Sigmoid colon (tissue), 7 donors: Measurements from ENCODE around the gene EXOC3L4. TPM values are rescaled to one million over a fixed set of nuclear protein-coding genes. Genes with fewer than 3 reads are reported as not detected.

Source experiments
- DNase-seq: peaks from one replicate; pipeline ENCODE4 v3.0.0-alpha.2; 2019
- H3K27ac ChIP-seq, 4 donors: fragments of 200-600 bp; sonication (generic); one replicate each; pipeline ENCODE4 v1.5.1; 2016 to 2019; ENCODE audit warnings: mild to moderate bottlenecking in 1 of 4
- H3K27me3 ChIP-seq, 3 donors: fragments of 200-600 bp; sonication (generic); one replicate each; pipeline ENCODE4 v1.5.1; 2019; ENCODE audit warnings: mild to moderate bottlenecking in 1 of 3
- H3K36me3 ChIP-seq, 4 donors: fragments of 200-600 bp; sonication (generic); one replicate each; pipeline ENCODE4 v1.5.1; 2016 to 2019
- H3K4me1 ChIP-seq, 4 donors: fragments of 200-600 bp; sonication (generic); one replicate each; pipeline ENCODE4 v1.5.1; 2017 to 2019
- H3K4me3 ChIP-seq, 4 donors: fragments of 200-600 bp; sonication (generic); one replicate each; pipeline ENCODE4 v1.5.1; 2017 to 2019; ENCODE audit warnings: mild to moderate bottlenecking in 2 of 4, moderate library complexity in 1 of 4
- H3K9me3 ChIP-seq, 4 donors: fragments of 200-600 bp in 3 of 4; sonication (generic) in 3 of 4; one replicate each; pipeline versions ENCODE4 v1.5.1 to v1.6.1; 2013 to 2019
- EP300 ChIP-seq, 4 donors: sonication (generic); formaldehyde crosslinking; IDR thresholded peaks; one replicate each; pipeline ENCODE4 v1.6.1; 2017; ENCODE audit warnings: antibody characterized with exemption in 4 of 4
- POLR2A ChIP-seq, 2 donors: fragments of 450-650 bp; IDR thresholded peaks; one replicate each; pipeline ENCODE4 v1.6.1; 2016; ENCODE audit warnings: antibody characterized with exemption in 2 of 2, mild to moderate bottlenecking in 2 of 2, moderate library complexity in 2 of 2
- POLR2AphosphoS5 ChIP-seq, 4 donors: sonication (generic); formaldehyde crosslinking; IDR thresholded peaks; one replicate each; pipeline ENCODE4 v1.6.1; 2017; ENCODE audit warnings: antibody characterized with exemption in 4 of 4
- WGBS, 2 donors: extraction: QIAGEN DNeasy Blood & Tissue Kit; methylation state at CpG; one replicate each; pipeline ENCODE4 v1.1.7; 2013; 5-methylcytosine and 5-hydroxymethylcytosine counted together
- intact Hi-C: fragments of 100-400 bp; cut with DNase I; formaldehyde crosslinking; loops from one replicate; pipeline ENCODE4 v1.15.1; 2023
- polyA plus RNA-seq, 3 donors: library from polyadenylated mRNA; stranded (reverse); fragments of 200-250 nt; gene quantifications; one replicate each; pipeline ENCODE4 v1.2.3, GENCODE V29; 2013
- total RNA-seq, 4 donors: library from RNA; depleted of rRNA; stranded (reverse); fragments of >200 nt; gene quantifications; one replicate each; pipeline ENCODE4 v1.1.0, GENCODE V29; 2016
- TF ChIP-seq, protein P1 (sequence below), 4 experiments: fragments of 450-650 bp in 3 of 4; fragments of 200-600 bp in 1 of 4; IDR thresholded peaks; one replicate each; pipeline ENCODE4 v1.5.1; 2016 to 2019; ENCODE audit warnings: antibody characterized with exemption in 4 of 4, mild to moderate bottlenecking in 3 of 4, moderate library complexity in 2 of 4
- donor health status: healthy with polysubstance abuse.
- donor health status: Bipolar disorder and iron deficiency.
- donor health status: healthy.

Gene EXOC3L4
- total and polyA plus RNA-seq, 7 donors: 0.36 to 23.8 (median 1.8) TPM

GRCh38 chr14:103091883-103092222 is 2.7 kb upstream of the EXOC3L4 start:
- DNase-seq: no peak
- TF ChIP-seq, protein P1, sequence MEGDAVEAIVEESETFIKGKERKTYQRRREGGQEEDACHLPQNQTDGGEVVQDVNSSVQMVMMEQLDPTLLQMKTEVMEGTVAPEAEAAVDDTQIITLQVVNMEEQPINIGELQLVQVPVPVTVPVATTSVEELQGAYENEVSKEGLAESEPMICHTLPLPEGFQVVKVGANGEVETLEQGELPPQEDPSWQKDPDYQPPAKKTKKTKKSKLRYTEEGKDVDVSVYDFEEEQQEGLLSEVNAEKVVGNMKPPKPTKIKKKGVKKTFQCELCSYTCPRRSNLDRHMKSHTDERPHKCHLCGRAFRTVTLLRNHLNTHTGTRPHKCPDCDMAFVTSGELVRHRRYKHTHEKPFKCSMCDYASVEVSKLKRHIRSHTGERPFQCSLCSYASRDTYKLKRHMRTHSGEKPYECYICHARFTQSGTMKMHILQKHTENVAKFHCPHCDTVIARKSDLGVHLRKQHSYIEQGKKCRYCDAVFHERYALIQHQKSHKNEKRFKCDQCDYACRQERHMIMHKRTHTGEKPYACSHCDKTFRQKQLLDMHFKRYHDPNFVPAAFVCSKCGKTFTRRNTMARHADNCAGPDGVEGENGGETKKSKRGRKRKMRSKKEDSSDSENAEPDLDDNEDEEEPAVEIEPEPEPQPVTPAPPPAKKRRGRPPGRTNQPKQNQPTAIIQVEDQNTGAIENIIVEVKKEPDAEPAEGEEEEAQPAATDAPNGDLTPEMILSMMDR (IDR thresholded peaks at IDR 0.05): no peak
- TF ChIP-seq POLR2AphosphoS5 (IDR thresholded peaks at IDR 0.05): no peak
- TF ChIP-seq POLR2A (IDR thresholded peaks at IDR 0.05): no peak
- WGBS, 2 donors: 30 to 46% methylated on average over 9 of the region's 9 CpGs
- intact Hi-C loops: no loop called here
- Histone ChIP-seq H3K27me3 (peaks cover 0 to 11% (median 0%) of the 10 kb centered on the region in 3 donors), H3K27ac (peak overlapping the region; percentile 1 to 41 (median 21)), H3K4me1 (peaks cover 0 to 11% (median 10%) of the 10 kb centered on the region in 4 donors), H3K36me3 (no peaks in the 10 kb centered on the region), H3K4me3 (peak overlapping the region; percentile 22 to 58 (median 50)), H3K9me3 (no peaks in the 10 kb centered on the region)

DNA sequence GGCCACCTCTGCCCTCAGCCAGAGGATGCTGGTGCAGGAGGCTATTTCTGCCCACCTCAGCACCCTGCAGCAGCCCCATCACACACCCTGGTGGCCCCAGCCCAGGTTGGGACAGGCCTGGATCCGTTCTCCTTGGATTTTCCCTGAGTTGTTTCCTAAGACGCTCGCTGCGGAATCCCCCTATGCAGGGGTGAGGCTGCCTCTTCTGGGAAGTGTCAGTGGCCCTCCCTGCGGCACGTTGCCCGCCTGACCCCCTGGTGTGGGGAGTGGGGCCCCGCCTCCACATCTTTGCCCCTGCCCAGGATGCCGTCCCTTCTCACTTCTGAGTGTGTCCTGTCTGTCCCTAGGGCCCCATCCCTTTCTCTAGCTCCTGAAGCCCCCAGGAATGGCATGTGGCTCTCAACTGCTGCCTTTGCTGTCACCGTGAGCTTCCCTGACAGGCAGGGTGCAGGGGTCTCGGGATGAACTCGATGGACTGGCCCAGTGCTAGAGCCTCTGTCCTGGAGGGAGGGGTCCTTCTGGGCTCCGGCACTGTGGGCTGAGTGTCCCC is 594 bp upstream of the EXOC3L4 start:
- no peaks in the 10 kb centered on the region for H3K36me3 ChIP-seq
- WGBS, 2 donors: 54 to 71% methylated on average over 13 of the region's 13 CpGs
- no peaks in the 10 kb centered on the region for H3K9me3 ChIP-seq
- H3K27me3 ChIP-seq: peaks cover 0 to 6% (median 0%) of the 10 kb centered on the region in 3 donors
- intact Hi-C loops: no loop called here
- H3K4me1 ChIP-seq: peaks cover 0 to 11% (median 10%) of the 10 kb centered on the region in 4 donors
- TF ChIP-seq POLR2AphosphoS5 (IDR thresholded peaks at IDR 0.05): no peak
- TF ChIP-seq, protein P1 (IDR thresholded peaks at IDR 0.05): no peak
- no peak for TF ChIP-seq EP300 (IDR thresholded peaks at IDR 0.05)
- no peak for TF ChIP-seq POLR2A (IDR thresholded peaks at IDR 0.05)
- no peak for DNase-seq
- H3K4me3 ChIP-seq: peak overlapping the region in 2 of 4 donors; percentile 5 to 27
- H3K27ac ChIP-seq: peak overlapping the region; percentile 48 to 66 (median 52)

- no peak overlapping the region for H3K4me3 ChIP-seq
- TF ChIP-seq, protein P1 (IDR thresholded peaks at IDR 0.05): no peak
- TF ChIP-seq POLR2A (IDR thresholded peaks at IDR 0.05) (no peak), POLR2AphosphoS5 (IDR thresholded peaks at IDR 0.05) (no peak)
Measured at GRCh38 chr14:103095210-103095778, 769 bp downstream of the EXOC3L4 start.

DNA sequence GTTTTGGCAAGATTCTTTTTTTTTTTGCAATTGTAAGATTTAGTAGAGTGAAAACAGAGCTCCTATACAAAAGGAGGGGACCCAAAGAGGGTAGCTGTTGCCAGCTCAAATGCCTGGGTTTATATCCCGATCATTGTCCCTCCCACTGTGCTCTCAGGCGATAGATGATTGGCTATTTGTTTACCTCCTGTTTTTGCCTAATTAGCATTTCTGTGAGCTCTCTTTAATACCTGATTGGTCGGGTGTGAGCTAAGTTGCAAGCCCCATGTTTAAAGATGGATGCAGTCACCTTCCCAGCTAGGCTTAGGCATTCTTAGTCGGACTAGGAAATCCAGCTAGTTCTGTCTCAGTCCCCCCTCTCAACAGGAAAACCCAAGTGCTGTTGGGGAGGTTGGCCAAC is 1.9 kb downstream of the EXOC3L4 start:
- 86 to 90% methylated on average over 4 of the region's 4 CpGs for WGBS, 2 donors
- Histone ChIP-seq H3K27me3 (peaks cover under 1 to 13% (median under 1%) of the 10 kb centered on the region in 3 donors), H3K4me3 (no peak overlapping the region), H3K27ac (no peak overlapping the region), H3K4me1 (peaks cover 0 to 5% (median 5%) of the 10 kb centered on the region in 4 donors), H3K9me3 (no peaks in the 10 kb centered on the region), H3K36me3 (no peaks in the 10 kb centered on the region)
- no peak for TF ChIP-seq EP300 (IDR thresholded peaks at IDR 0.05)
- TF ChIP-seq POLR2AphosphoS5 (IDR thresholded peaks at IDR 0.05): no peak
- TF ChIP-seq POLR2A (IDR thresholded peaks at IDR 0.05): no peak
- TF ChIP-seq, protein P1 (IDR thresholded peaks at IDR 0.05): no peak
- intact Hi-C loops: no loop called here
- no peak for DNase-seq

More at GRCh38 chr14:103095210-103095778, 769 bp downstream of the EXOC3L4 start:
- DNase-seq: no peak
- intact Hi-C loops: no loop called here
- Histone ChIP-seq H3K27ac (peak overlapping the region in 3 of 4 donors; percentile 48 to 66 (median 49)), H3K9me3 (no peaks in the 10 kb centered on the region), H3K36me3 (no peaks in the 10 kb centered on the region), H3K27me3 (peaks cover 0 to 9% (median 0%) of the 10 kb centered on the region in 3 donors), H3K4me1 (peaks cover 0 to 11% (median 10%) of the 10 kb centered on the region in 4 donors)
- WGBS, 2 donors: 25 to 66% methylated on average over 11 of the region's 11 CpGs
